ENCODE measurements around the gene MYO16. TPM values are rescaled to one million over a fixed set of nuclear protein-coding genes. Genes with fewer than 3 reads are reported as not detected.

MYO16 gene
- total RNA-seq, 4 donors from 2014 or later = 0.06 to 0.07 TPM; not detected in 2

DNA sequence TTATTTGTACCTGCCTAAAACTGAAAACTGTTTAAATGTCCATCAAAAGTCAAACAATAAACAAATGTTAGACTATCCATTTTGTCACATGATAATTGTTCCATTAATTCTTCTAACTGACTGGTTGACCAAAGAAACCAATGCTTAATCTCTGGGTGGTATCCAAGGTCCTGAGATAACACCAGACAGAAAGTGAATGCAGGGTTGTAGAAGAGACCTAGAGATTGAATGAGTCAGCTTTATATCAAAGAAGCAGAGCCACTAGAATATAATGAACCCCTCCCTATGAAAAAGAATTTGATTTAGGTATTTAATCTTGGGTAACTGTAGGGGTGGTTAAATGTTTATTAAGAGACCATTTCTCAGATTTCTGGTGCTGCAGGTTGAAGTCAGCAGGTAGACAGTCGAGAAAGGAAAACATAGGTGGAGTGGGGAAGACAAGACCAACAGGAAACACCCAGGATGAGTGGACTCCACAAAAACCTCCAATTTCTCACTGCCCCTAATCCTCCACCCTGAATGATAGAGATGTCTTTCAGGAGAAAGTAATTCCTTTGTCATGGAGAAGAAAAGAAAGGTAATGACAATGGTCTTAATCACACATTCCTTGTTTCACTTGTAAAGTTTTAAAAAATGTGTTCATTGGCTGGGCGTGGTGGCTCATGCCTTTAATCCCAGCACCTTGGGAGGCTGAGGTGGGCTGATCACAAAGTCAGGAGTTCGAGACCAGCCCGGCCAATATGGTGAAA, 620.5 kb downstream of the MYO16 start:
- intact Hi-C loops (cut with DNase I; ENCODE audit: low total_unique reads) = no loop called here
- no peak for DNase-seq (ENCODE audit: low spot score in 2 of 2)
- WGBS, 2 donors = 78 to 87% methylated on average over 4 of the region's 4 CpGs
- no peak overlapping the region for H3K4me3 ChIP-seq (ENCODE audit: low read depth, poor library complexity, severe bottlenecking)
- TF ChIP-seq, protein P1, sequence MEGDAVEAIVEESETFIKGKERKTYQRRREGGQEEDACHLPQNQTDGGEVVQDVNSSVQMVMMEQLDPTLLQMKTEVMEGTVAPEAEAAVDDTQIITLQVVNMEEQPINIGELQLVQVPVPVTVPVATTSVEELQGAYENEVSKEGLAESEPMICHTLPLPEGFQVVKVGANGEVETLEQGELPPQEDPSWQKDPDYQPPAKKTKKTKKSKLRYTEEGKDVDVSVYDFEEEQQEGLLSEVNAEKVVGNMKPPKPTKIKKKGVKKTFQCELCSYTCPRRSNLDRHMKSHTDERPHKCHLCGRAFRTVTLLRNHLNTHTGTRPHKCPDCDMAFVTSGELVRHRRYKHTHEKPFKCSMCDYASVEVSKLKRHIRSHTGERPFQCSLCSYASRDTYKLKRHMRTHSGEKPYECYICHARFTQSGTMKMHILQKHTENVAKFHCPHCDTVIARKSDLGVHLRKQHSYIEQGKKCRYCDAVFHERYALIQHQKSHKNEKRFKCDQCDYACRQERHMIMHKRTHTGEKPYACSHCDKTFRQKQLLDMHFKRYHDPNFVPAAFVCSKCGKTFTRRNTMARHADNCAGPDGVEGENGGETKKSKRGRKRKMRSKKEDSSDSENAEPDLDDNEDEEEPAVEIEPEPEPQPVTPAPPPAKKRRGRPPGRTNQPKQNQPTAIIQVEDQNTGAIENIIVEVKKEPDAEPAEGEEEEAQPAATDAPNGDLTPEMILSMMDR (IDR thresholded peaks at IDR 0.05) = no peak
- no peak for TF ChIP-seq POLR2A (IDR thresholded peaks at IDR 0.05)

DNA sequence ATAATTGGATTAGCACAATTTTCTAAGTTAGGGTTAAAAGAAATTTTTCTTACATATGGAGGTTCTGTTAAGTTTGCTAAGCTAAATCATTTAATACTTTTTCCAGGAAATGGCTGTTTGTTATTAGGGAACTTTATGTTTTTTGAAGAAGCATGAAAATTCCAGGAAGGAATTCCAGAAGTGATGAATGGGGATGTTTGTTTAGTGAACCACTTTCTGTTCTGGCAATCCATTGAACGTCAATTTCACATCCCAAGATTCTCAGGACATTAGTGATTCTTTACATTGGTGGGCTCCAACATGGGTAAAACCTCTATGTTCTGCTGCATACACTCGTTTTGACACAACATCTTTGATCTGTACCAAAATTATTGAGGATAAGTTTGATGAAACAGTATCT, 622.5 kb downstream of the MYO16 start:
- intact Hi-C loops (cut with DNase I; ENCODE audit: low total_unique reads) = no loop called here
- no peak for DNase-seq (ENCODE audit: low spot score in 2 of 2)
- TF ChIP-seq, protein P1 (IDR thresholded peaks at IDR 0.05) = no peak
- no peak for TF ChIP-seq POLR2A (IDR thresholded peaks at IDR 0.05)
- H3K4me3 ChIP-seq (ENCODE audit: low read depth, poor library complexity, severe bottlenecking) = no peak overlapping the region
- 60 to 73% methylated on average over 2 of the region's 2 CpGs for WGBS, 2 donors

DNA sequence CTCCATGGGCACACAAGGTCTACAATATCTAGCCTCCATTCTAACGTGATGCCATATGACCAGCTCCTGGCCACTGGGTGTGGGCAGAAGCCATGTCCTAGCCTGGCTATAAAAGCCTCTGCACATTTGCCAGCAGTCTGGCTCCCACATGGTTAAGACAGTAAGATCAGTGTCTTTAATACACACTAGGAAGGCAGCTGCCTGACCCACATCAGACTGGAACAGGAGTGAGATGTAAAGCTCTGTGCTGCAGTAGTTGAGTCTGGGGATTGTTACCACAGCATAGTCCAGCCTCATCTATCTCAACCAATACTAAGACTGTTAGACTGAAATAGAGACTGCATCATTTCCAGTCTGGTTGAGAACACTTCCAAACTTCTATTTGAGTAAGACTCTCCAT, 623.9 kb downstream of the MYO16 start:
- 59 to 88% methylated on average over 1 of the region's 1 CpG for WGBS, 2 donors
- H3K4me3 ChIP-seq (ENCODE audit: low read depth, poor library complexity, severe bottlenecking) = no peak overlapping the region
- DNase-seq (ENCODE audit: low spot score in 2 of 2) = no peak
- TF ChIP-seq, protein P1 (IDR thresholded peaks at IDR 0.05) = no peak
- no peak for TF ChIP-seq POLR2A (IDR thresholded peaks at IDR 0.05)
- intact Hi-C loops (cut with DNase I; ENCODE audit: low total_unique reads) = no loop called here

DNA sequence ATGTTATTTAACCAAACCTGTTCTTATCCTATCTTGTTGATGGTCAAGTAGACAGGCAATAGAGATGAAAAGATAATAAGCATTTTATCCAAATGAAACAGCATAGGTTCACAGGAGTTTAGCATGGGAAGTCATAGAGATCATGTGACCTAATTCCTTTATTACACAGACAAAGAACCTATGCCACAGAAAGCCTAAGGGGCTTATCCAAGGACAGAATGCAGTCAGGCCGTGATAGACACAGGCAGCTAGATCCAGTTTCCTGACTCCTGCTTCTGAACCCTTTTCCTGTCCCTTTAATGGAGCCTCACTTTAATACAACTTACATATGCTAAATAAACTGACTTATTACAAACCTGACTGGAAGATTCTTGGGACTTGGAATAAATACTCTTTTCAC, 624.9 kb downstream of the MYO16 start:
- 42 to 64% methylated on average over 1 of the region's 1 CpG for whole genome bisulfite sequencing, 2 donors
- intact Hi-C loops (cut with DNase I; ENCODE audit: low total_unique reads) = no loop called here
- no peak overlapping the region for H3K4me3 ChIP-seq (ENCODE audit: low read depth, poor library complexity, severe bottlenecking)
- no peak for TF ChIP-seq POLR2A (IDR thresholded peaks at IDR 0.05)
- TF ChIP-seq, protein P1 (IDR thresholded peaks at IDR 0.05) = no peak
- DNase-seq (ENCODE audit: low spot score in 2 of 2) = no peak

DNA sequence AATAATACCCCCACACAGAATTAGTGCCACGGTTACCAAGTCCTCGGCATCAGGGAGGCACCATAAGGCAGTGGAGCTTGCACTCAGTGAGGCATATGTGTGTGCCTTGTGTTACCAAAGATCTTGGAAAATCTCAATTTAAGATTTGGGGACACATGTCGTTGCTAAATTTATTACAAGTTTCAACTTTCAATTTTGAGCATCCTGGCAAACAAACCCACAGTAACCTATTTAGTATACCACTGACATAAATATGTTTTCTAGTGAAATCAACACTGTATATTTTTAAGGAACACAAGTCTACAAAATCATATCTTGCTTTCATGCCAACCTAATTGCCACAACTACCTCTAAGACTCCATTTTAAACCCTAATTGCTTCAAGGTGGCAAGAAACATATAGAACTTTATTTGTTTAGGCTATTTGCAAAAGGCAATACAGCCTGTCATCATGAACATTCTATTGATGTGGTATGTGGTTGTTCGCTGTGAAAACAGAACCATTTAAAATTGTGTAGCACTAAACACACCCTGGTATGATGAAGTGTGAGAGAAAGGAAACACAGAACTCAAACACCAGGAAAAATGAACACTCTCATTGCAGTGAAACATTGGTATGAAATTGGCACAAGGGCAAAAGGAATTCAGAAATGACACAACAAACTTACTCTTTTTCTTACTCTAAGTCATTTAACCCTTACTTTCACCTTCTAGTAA, 625.9 kb downstream of the MYO16 start:
- 83 to 84% methylated on average over 4 of the region's 4 CpGs for WGBS, 2 donors
- no peak for DNase-seq (ENCODE audit: low spot score in 2 of 2)
- no peak overlapping the region for H3K4me3 ChIP-seq (ENCODE audit: low read depth, poor library complexity, severe bottlenecking)
- intact Hi-C loops (cut with DNase I; ENCODE audit: low total_unique reads) = no loop called here
- TF ChIP-seq, protein P1 (IDR thresholded peaks at IDR 0.05) = no peak
- no peak for TF ChIP-seq POLR2A (IDR thresholded peaks at IDR 0.05)
